GM12878 (cell line): ENCODE data around the gene PRADC1. TPM values are rescaled to one million over a fixed set of nuclear protein-coding genes. Genes with fewer than 3 reads are reported as not detected.
A peak's percentile ranks its signal among the peaks of the same experiment; 100 is the strongest.

Source experiments
- CHD2 ChIP-seq: IDR thresholded peaks from 2 replicates; pipeline ENCODE4 v1.6.1; 2011; ENCODE audit warnings: low read depth, low read length, improper control_type of control experiment, borderline replicate concordance
- CTCF ChIP-seq, 3 experiments: IDR thresholded peaks in 2 of 3; conservative IDR thresholded peaks in 1 of 3; 2 replicates each; pipeline ENCODE4 v1.5.1; 2011; ENCODE audit warnings: low read depth in 3 of 3, low read length in 3 of 3, mild to moderate bottlenecking in 3 of 3, control low read depth in 2 of 3, moderate library complexity in 2 of 3, inconsistent platforms in 1 of 3, mixed read lengths in 1 of 3; ENCODE audit not compliant: control insufficient read depth in 2 of 3, insufficient read depth in 1 of 3; ENCODE audit errors: extremely low read depth in 1 of 3
- EZH2 ChIP-seq: IDR thresholded peaks from 2 replicates; pipeline ENCODE4 v1.6.1; 2012; ENCODE audit warnings: low read depth, mild to moderate bottlenecking, control low read depth, inconsistent platforms, low read length, borderline replicate concordance; ENCODE audit not compliant: control insufficient read depth
- FOXK2 ChIP-seq: fragments of 450-650 bp; IDR thresholded peaks from 2 replicates; pipeline ENCODE4 v1.6.1; 2017; ENCODE audit warnings: mild to moderate bottlenecking, moderate library complexity
- HSF1 ChIP-seq: fragments of 150-350 bp; IDR thresholded peaks from 2 replicates; pipeline ENCODE4 v1.6.1; 2014; ENCODE audit warnings: mild to moderate bottlenecking, low read depth, low read length
- IKZF2 ChIP-seq, 2 experiments: fragments of 450-650 bp; IDR thresholded peaks; 2 replicates each; pipeline ENCODE4 v1.6.1; 2017; ENCODE audit warnings: mild to moderate bottlenecking in 2 of 2, moderate library complexity in 2 of 2
- IRF5 ChIP-seq: fragments of 450-650 bp; IDR thresholded peaks from 2 replicates; pipeline ENCODE4 v1.6.1; 2017; ENCODE audit warnings: borderline replicate concordance
- JUNB ChIP-seq: IDR thresholded peaks from 2 replicates; pipeline ENCODE4 v1.6.1; 2016; ENCODE audit warnings: antibody characterized with exemption, mild to moderate bottlenecking
- NFYA ChIP-seq: IDR thresholded peaks from 2 replicates; pipeline ENCODE4 v1.6.1; 2011; ENCODE audit warnings: low read depth, mild to moderate bottlenecking, low read length, improper control_type of control experiment, borderline replicate concordance
- NKRF ChIP-seq: fragments of 450-650 bp; conservative IDR thresholded peaks from 2 replicates; pipeline ENCODE4 v1.6.1; 2017; ENCODE audit warnings: mild to moderate bottlenecking, moderate library complexity
- PRDM15 ChIP-seq: fragments of 450-650 bp; formaldehyde crosslinking; IDR thresholded peaks from 2 replicates; pipeline ENCODE4 v1.4.0; 2020; ENCODE audit warnings: mild to moderate bottlenecking, moderate library complexity
- RCOR1 ChIP-seq: conservative IDR thresholded peaks from 2 replicates; pipeline ENCODE4 v1.6.1; 2012; ENCODE audit warnings: low read depth, low read length, improper control_type of control experiment
- SMARCA5 ChIP-seq: fragments of 450-650 bp; IDR thresholded peaks from 2 replicates; pipeline ENCODE4 v1.6.1; 2017; ENCODE audit warnings: mild to moderate bottlenecking
- YBX1 ChIP-seq: fragments of 450-650 bp; IDR thresholded peaks from 2 replicates; pipeline ENCODE4 v1.6.1; 2016; ENCODE audit warnings: antibody characterized with exemption
- YY1 ChIP-seq: IDR thresholded peaks from 2 replicates; pipeline ENCODE4 v1.6.1; 2011; ENCODE audit warnings: low read depth, mild to moderate bottlenecking, low read length
- ZBTB33 ChIP-seq: fragments of 450-650 bp; IDR thresholded peaks from 2 replicates; pipeline ENCODE4 v1.6.1; 2017; ENCODE audit warnings: mild to moderate bottlenecking
- polyA plus RNA-seq, 11 experiments: library from polyadenylated mRNA; depleted of rRNA in 4 of 11; unstranded in 6 of 11; stranded (reverse) in 5 of 11; fragments of >200 nt; fragmentation: Nextera tagmentation in 4 of 11; fragmentation: Illumina TruSeq in 1 of 11; extraction: Ambion mirVana in 4 of 11; extraction: Trizol in 1 of 11; gene quantifications; 1 replicate in 1 of 11; 2 replicates in 10 of 11; pipeline versions ENCODE4 v1.2.1 to v1.2.3, GENCODE V29; 2011 to 2016; ENCODE audit warnings: inconsistent platforms in 2 of 11, missing spikeins in 2 of 11, low read depth in 1 of 11
- total RNA-seq, 4 experiments: library from RNA; depleted of rRNA in 3 of 4; stranded (reverse); fragments of >200 nt in 3 of 4; fragmentation: Illumina TruSeq in 1 of 4; extraction: Trizol in 1 of 4; gene quantifications; 2 replicates each; pipeline versions ENCODE4 v1.2.1 to v1.2.3, GENCODE V29; 2013 to 2021

The PRADC1 gene
- total and polyA plus RNA-seq, 10 of the 15 experiments (the other 5 are each of a cell fraction or from before 2014, with no cell fraction given): 3.7 to 39.0 (median 13.8) TPM

- no peak for TF ChIP-seq CHD2
- no peak for TF ChIP-seq RCOR1
- no peak for TF ChIP-seq PRDM15 (CRISPR knock-in tag)
- no peak for TF ChIP-seq EZH2
- peak; percentile 74 for TF ChIP-seq NKRF
- TF ChIP-seq NFYA: no peak
- no peak for TF ChIP-seq ZBTB33
- no peak for TF ChIP-seq YBX1
- TF ChIP-seq JUNB: no peak
- TF ChIP-seq HSF1: no peak
- TF ChIP-seq CTCF (IDR thresholded peaks at IDR 0.05 in 2 of 3, conservative IDR thresholded peaks at IDR 0.05 in 1 of 3; ENCODE audit: control insufficient read depth in 2 of 3, extremely low read depth in 1 of 3, insufficient read depth in 1 of 3, low read depth in 3 of 3, low read length in 3 of 3): peak in 2 of 3 experiments; percentile 10 to 12; a peak in 2 of 6 replicates
- TF ChIP-seq IRF5: no peak
- TF ChIP-seq FOXK2: no peak
- TF ChIP-seq IKZF2 (IDR thresholded peaks at IDR 0.05): no peak; a peak in 1 of 4 replicates
- peak; percentile 23; the same call in 1 of the 2 replicates for TF ChIP-seq YY1
- TF ChIP-seq SMARCA5: 0 out of 2 replicates have a peak, but pooled peaks have one; percentile 58
Observed at GRCh38 chr2:73232403-73233153, 461 bp downstream of the PRADC1 start (continued).
